Progenitor cell of endocrine pancreas (in vitro differentiated cells): Measurements from ENCODE around the gene DDIT3. TPM values are rescaled to one million over a fixed set of nuclear protein-coding genes. Genes with fewer than 3 reads are reported as not detected.
A peak's percentile ranks its signal among the peaks of the same experiment; 100 is the strongest.

Source experiments
- DNase-seq: peaks from one replicate; pipeline ENCODE4 v3.0.0; 2021; ENCODE audit warnings: low spot score; ENCODE audit not compliant: unreplicated experiment
- H3K27ac Mint-ChIP-seq: 2 replicates; pipeline ENCODE4 v1.8.0; 2021; ENCODE audit warnings: mild to moderate bottlenecking, moderate library complexity, mixed read lengths
- H3K27me3 Mint-ChIP-seq: 2 replicates; pipeline ENCODE4 v1.8.0; 2021; ENCODE audit warnings: mixed read lengths
- H3K36me3 Mint-ChIP-seq: 2 replicates; pipeline ENCODE4 v1.8.0; 2022; ENCODE audit warnings: mixed read lengths; ENCODE audit not compliant: insufficient read depth
- H3K4me1 Mint-ChIP-seq: 2 replicates; pipeline ENCODE4 v1.8.0; 2021; ENCODE audit warnings: low read depth, mixed read lengths
- H3K4me3 Mint-ChIP-seq: 2 replicates; pipeline ENCODE4 v1.8.0; 2021; ENCODE audit warnings: low read depth, mild to moderate bottlenecking, moderate library complexity, mixed read lengths
- H3K9me3 Mint-ChIP-seq: 2 replicates; pipeline ENCODE4 v1.8.0; 2021; ENCODE audit warnings: low read depth, mixed read lengths
- CTCF ChIP-seq: fragments of 200-600 bp; sonication (generic); IDR thresholded peaks from one replicate; pipeline ENCODE4 v1.5.0; 2021; ENCODE audit warnings: antibody characterized with exemption, mild to moderate bottlenecking; ENCODE audit not compliant: unreplicated experiment
- total RNA-seq: library from RNA; stranded (reverse); gene quantifications from 2 replicates; pipeline ENCODE4 v1.2.1, GENCODE V29; 2021

Gene DDIT3
- total RNA-seq, 1 donor from 2014 or later, result 15.7 TPM

GRCh38 chr12:57523706-57524614, 3.6 kb upstream of the DDIT3 start:
- H3K9me3 Mint-ChIP-seq, result no peaks in the 10 kb centered on the region
- peak overlapping the region; percentile 97 for H3K27ac Mint-ChIP-seq
- peak overlapping the region; percentile 96 for H3K4me3 Mint-ChIP-seq
- peaks cover 29% of the 10 kb centered on the region for H3K4me1 Mint-ChIP-seq
- DNase-seq, result no peak
- H3K27me3 Mint-ChIP-seq, result no peaks in the 10 kb centered on the region
- no peak for TF ChIP-seq CTCF
- peaks cover 5% of the 10 kb centered on the region for H3K36me3 Mint-ChIP-seq

- Mint-ChIP-seq H3K9me3 (no peaks in the 10 kb centered on the region), H3K36me3 (peaks cover 5% of the 10 kb centered on the region), H3K4me1 (peaks cover 36% of the 10 kb centered on the region), H3K4me3 (peak overlapping the region; percentile 96), H3K27ac (peak overlapping the region; percentile 97), H3K27me3 (no peaks in the 10 kb centered on the region)
- peak; percentile 37 for DNase-seq
- no peak for TF ChIP-seq CTCF
Measured at GRCh38 chr12:57522887-57523705, 2.8 kb upstream of the DDIT3 start.

GRCh38 chr12:57522011-57522886, 1.9 kb upstream of the DDIT3 start, which contains the start of gene MBD6:
Gene MBD6 (plus strand): TSS chr12:57522824. CDS start chr12:57524304, 1,480 bp downstream.
- TF ChIP-seq CTCF, result no peak
- Mint-ChIP-seq H3K4me1 (peaks cover 39% of the 10 kb centered on the region), H3K4me3 (peak within 1 kb of the TSS; percentile 98), H3K27ac (peak within 1 kb of the TSS; percentile 99), H3K36me3 (peaks cover 8% of the 10 kb centered on the region), H3K9me3 (no peaks in the 10 kb centered on the region), H3K27me3 (no peaks in the 10 kb centered on the region)
- peak; percentile 87 for DNase-seq

- no peak for DNase-seq
- Mint-ChIP-seq H3K27ac (peak overlapping the region; percentile 99), H3K27me3 (no peaks in the 10 kb centered on the region), H3K36me3 (peaks cover 11% of the 10 kb centered on the region), H3K4me1 (peaks cover 39% of the 10 kb centered on the region), H3K9me3 (no peaks in the 10 kb centered on the region), H3K4me3 (peak overlapping the region; percentile 98)
- no peak for TF ChIP-seq CTCF
Measured at GRCh38 chr12:57521525-57522010, 1.3 kb upstream of the DDIT3 start.

- peaks cover 17% of the 10 kb centered on the region for H3K36me3 Mint-ChIP-seq
Measured at GRCh38 chr12:57519796-57520052, 590 bp downstream of the DDIT3 start.

More at GRCh38 chr12:57519796-57520052, 590 bp downstream of the DDIT3 start:
- DNase-seq, result no peak
- Mint-ChIP-seq H3K27me3 (no peaks in the 10 kb centered on the region), H3K9me3 (no peaks in the 10 kb centered on the region), H3K27ac (peak overlapping the region; percentile 100), H3K4me1 (peaks cover 37% of the 10 kb centered on the region), H3K4me3 (peak overlapping the region; percentile 98)
- TF ChIP-seq CTCF, result no peak
